KMS-11 (cell line): ENCODE data around the gene TMEM154.

Experiments
- H2AFZ ChIP-seq: fragments of 200-600 bp; sonication (generic); 2 replicates; pipeline ENCODE4 v1.6.1; 2016; ENCODE audit warnings: antibody characterized with exemption, mixed run types, low read depth
- H3K27ac ChIP-seq: fragments of 200-600 bp; sonication (generic); 2 replicates; pipeline ENCODE4 v1.6.1; 2016; ENCODE audit warnings: mild to moderate bottlenecking, mixed run types
- H3K27me3 ChIP-seq: fragments of 200-600 bp; sonication (generic); 2 replicates; pipeline ENCODE4 v1.6.1; 2017; ENCODE audit warnings: mild to moderate bottlenecking, low read depth, mixed run types, moderate library complexity; ENCODE audit not compliant: insufficient read depth
- H3K36me3 ChIP-seq: fragments of 200-600 bp; sonication (generic); 2 replicates; pipeline ENCODE4 v1.6.1; 2017; ENCODE audit warnings: mild to moderate bottlenecking, mixed run types; ENCODE audit not compliant: insufficient read depth
- H3K4me1 ChIP-seq: fragments of 200-600 bp; sonication (generic); 2 replicates; pipeline ENCODE4 v1.6.1; 2016; ENCODE audit warnings: mild to moderate bottlenecking, low read depth, mixed run types; ENCODE audit not compliant: poor library complexity, severe bottlenecking
- H3K4me2 ChIP-seq: fragments of 200-600 bp; sonication (generic); 2 replicates; pipeline ENCODE4 v1.7.0; 2016; ENCODE audit warnings: mild to moderate bottlenecking, mixed run types
- H3K4me3 ChIP-seq: fragments of 200-600 bp; sonication (generic); IDR thresholded peaks from 2 replicates; pipeline ENCODE4 v1.6.1; 2017; ENCODE audit warnings: low read depth, low read length, mixed read lengths; ENCODE audit not compliant: insufficient read depth
- H3K79me2 ChIP-seq: fragments of 200-600 bp; sonication (generic); 2 replicates; pipeline ENCODE4 v1.6.1; 2016; ENCODE audit warnings: low read depth, mixed run types; ENCODE audit not compliant: insufficient read depth
- H3K9ac ChIP-seq: fragments of 200-600 bp; sonication (generic); 2 replicates; pipeline ENCODE4 v1.6.1; 2016; ENCODE audit warnings: mild to moderate bottlenecking, mixed run types
- H4K20me1 ChIP-seq: fragments of 200-600 bp; sonication (generic); 2 replicates; pipeline ENCODE4 v1.6.1; 2016; ENCODE audit warnings: mild to moderate bottlenecking, mixed run types; ENCODE audit not compliant: insufficient read depth
- TF ChIP-seq, protein P1 (sequence below): fragments of 200-600 bp; sonication (generic); conservative IDR thresholded peaks from 2 replicates; pipeline ENCODE4 v1.6.1; 2017; ENCODE audit warnings: low read depth, mild to moderate bottlenecking, antibody characterized with exemption, low read length, moderate library complexity, mixed read lengths

TMEM154 gene

DNA sequence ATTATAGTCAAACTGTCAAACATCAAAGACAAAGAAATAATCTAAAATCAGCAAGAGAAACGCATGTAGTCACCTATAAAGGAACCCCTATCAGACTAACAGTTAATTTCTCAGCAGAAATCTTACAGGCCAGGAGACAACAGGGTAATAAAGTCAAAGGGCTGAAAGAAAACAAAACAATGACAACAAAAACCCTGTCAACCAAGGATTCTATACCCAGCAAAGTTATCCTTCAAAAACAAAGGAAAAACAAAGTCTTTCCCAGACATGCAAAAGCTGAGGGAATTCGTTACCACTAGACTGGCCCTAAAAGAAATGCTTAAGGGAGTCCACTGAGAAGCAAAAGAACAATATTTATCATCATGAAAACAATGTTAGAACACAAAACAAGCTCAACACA, 22.1 kb downstream of the TMEM154 start:
- Histone ChIP-seq H3K4me3 (no peak overlapping the region), H3K27ac (no peak overlapping the region), H2AFZ (no peak overlapping the region), H3K79me2 (no peaks in the 10 kb centered on the region), H3K4me1 (peaks cover 7% of the 10 kb centered on the region), H3K36me3 (no peaks in the 10 kb centered on the region), H4K20me1 (no peaks in the 10 kb centered on the region), H3K27me3 (no peaks in the 10 kb centered on the region), H3K9ac (no peak overlapping the region), H3K4me2 (no peak overlapping the region)
- TF ChIP-seq, protein P1, sequence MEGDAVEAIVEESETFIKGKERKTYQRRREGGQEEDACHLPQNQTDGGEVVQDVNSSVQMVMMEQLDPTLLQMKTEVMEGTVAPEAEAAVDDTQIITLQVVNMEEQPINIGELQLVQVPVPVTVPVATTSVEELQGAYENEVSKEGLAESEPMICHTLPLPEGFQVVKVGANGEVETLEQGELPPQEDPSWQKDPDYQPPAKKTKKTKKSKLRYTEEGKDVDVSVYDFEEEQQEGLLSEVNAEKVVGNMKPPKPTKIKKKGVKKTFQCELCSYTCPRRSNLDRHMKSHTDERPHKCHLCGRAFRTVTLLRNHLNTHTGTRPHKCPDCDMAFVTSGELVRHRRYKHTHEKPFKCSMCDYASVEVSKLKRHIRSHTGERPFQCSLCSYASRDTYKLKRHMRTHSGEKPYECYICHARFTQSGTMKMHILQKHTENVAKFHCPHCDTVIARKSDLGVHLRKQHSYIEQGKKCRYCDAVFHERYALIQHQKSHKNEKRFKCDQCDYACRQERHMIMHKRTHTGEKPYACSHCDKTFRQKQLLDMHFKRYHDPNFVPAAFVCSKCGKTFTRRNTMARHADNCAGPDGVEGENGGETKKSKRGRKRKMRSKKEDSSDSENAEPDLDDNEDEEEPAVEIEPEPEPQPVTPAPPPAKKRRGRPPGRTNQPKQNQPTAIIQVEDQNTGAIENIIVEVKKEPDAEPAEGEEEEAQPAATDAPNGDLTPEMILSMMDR = no peak

DNA sequence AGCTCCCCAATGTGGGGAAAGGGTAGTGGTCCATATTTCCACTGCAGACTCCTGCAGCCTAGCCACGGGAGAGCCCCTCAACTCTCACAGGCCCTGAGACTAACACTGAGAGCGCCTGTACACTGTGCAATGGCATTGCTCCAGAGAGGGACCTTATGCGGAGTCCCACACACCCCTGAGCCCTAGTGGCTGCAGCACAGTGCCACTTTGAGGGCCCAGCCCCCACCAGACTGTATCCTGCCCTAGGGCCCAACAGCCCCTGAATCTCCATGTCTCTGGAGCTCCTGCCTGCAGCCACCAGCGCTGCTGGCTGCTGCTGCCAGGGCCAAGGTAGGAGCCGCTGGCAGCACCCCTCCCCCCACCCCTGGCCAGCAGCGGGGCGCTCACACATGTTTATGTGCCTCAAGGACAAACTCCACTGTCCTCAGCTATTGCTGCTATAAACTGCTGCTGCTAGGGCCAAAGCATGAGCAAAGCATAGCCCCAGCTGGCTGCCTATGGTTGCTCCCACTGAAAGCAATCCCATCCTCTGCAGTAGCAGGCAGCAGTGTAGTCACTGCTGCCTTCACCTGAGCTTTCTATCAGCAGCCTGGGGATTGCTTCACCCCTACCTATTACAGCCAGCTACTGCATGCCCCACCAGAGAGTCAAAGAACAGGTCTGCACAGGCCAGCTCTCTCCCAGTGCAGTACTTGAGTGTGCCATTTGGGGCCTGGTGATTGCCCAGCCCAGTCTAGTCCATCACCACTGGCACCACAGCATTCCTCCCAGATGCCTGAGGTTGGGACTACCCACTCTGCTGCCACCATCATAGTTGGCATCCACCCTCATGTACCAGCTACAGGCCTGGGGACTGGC, 24.3 kb downstream of the TMEM154 start:
- Histone ChIP-seq H3K27ac (no peak overlapping the region), H3K36me3 (no peaks in the 10 kb centered on the region), H3K9ac (no peak overlapping the region), H3K27me3 (no peaks in the 10 kb centered on the region), H3K4me3 (no peak overlapping the region), H3K4me1 (peaks cover 7% of the 10 kb centered on the region), H3K4me2 (no peak overlapping the region), H4K20me1 (no peaks in the 10 kb centered on the region), H2AFZ (no peak overlapping the region), H3K79me2 (no peaks in the 10 kb centered on the region)
- TF ChIP-seq, protein P1 = no peak

DNA sequence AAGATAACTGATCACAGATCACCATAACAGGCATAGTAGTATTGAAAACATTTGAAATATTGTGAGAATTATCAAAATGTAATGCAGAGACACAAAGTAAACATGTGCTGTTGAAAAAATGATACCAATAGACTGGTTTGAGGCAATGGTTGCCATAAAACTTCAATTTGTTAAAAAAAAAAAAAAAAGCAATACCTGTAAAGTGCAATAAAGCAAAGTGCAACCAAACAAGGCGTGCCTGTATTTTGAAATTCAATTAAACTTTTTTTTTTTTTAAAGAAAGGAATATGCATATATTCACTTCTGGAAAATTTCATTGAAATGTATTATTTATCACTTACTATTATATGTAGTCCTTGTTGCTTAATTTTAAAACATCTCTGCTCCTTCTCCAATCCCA, 27.7 kb downstream of the TMEM154 start:
- H3K79me2 ChIP-seq = no peaks in the 10 kb centered on the region
- H3K4me2 ChIP-seq = no peak overlapping the region
- H3K27me3 ChIP-seq = no peaks in the 10 kb centered on the region
- H3K4me3 ChIP-seq = no peak overlapping the region
- no peak overlapping the region for H3K9ac ChIP-seq
- H2AFZ ChIP-seq = no peak overlapping the region
- H3K27ac ChIP-seq = no peak overlapping the region
- H3K4me1 ChIP-seq = no peaks in the 10 kb centered on the region
- TF ChIP-seq, protein P1 = no peak
- H3K36me3 ChIP-seq = no peaks in the 10 kb centered on the region
- H4K20me1 ChIP-seq = no peaks in the 10 kb centered on the region

DNA sequence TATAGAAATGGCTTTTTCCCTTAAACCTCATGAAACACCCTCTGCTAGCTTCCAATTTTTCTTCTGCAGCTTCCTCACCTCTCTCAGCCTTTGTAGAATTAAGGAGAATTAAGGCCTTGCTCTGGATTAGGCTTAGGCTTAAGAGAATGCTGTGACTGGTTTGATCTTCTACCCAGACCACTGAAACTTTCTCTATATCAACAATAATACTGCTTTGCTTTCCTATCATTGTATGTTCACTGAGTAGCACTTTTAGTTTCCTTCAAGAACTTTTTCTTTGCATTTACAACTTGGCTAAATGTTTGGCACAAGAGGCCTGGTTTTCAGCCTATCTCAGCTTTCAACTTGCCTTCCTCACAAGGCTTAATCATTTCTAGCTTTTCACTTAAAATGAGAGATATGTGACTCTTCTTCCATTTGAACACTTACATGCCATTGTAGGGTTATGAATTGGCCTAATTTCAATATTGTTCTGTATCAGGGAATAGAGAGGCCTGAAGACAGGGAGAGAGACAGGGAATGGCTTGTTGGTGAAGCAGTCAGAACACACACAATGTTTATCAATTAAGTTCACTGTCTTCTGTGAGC, 28.2 kb downstream of the TMEM154 start:
- Histone ChIP-seq H3K4me2 (no peak overlapping the region), H3K27me3 (no peaks in the 10 kb centered on the region), H2AFZ (no peak overlapping the region), H3K4me3 (no peak overlapping the region), H4K20me1 (no peaks in the 10 kb centered on the region), H3K36me3 (no peaks in the 10 kb centered on the region), H3K9ac (no peak overlapping the region), H3K79me2 (no peaks in the 10 kb centered on the region), H3K27ac (no peak overlapping the region), H3K4me1 (no peaks in the 10 kb centered on the region)
- TF ChIP-seq, protein P1 = no peak
